B cell (primary cell): ENCODE data around the gene PER1.

Source experiments
- EZH2 ChIP-seq: IDR thresholded peaks from 2 replicates; pipeline ENCODE4 v1.6.1; 2012; ENCODE audit warnings: borderline replicate concordance, low read depth, mild to moderate bottlenecking, moderate library complexity, low read length; ENCODE audit not compliant: insufficient read depth, poor library complexity, severe bottlenecking
- TF ChIP-seq, protein P1 (sequence below): fragments of 200-600 bp; IDR thresholded peaks from one replicate; pipeline ENCODE4 v1.8.0; 2022; ENCODE audit warnings: antibody characterized with exemption, mild to moderate bottlenecking

DNA sequence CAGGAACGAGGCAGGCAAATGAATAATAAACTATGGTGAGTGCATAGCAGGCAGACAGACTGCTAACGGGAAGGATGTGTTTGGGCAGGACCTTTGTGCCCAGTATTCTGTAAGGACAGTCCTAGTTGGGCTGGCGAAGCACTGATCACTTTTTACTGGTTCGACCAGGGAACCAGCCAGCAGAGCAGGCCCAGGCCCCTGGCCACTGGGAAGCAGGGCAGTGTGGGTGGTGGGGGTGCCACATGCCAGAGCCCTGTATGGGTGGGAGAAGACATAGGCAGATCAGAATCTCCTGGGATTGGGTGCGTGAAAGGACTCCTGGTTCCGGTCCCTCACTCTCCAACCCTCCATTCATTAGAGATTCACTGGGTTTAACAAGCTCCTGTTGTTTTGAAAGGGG is 14.5 kb upstream of the PER1 start:
- TF ChIP-seq, protein P1, sequence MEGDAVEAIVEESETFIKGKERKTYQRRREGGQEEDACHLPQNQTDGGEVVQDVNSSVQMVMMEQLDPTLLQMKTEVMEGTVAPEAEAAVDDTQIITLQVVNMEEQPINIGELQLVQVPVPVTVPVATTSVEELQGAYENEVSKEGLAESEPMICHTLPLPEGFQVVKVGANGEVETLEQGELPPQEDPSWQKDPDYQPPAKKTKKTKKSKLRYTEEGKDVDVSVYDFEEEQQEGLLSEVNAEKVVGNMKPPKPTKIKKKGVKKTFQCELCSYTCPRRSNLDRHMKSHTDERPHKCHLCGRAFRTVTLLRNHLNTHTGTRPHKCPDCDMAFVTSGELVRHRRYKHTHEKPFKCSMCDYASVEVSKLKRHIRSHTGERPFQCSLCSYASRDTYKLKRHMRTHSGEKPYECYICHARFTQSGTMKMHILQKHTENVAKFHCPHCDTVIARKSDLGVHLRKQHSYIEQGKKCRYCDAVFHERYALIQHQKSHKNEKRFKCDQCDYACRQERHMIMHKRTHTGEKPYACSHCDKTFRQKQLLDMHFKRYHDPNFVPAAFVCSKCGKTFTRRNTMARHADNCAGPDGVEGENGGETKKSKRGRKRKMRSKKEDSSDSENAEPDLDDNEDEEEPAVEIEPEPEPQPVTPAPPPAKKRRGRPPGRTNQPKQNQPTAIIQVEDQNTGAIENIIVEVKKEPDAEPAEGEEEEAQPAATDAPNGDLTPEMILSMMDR, result no peak
- no peak for TF ChIP-seq EZH2
